GM19099 (cell line): ENCODE results near the gene GRID2.

Experiments
- POLR2A ChIP-seq: IDR thresholded peaks from 3 replicates; pipeline ENCODE4 v1.6.1; 2011; ENCODE audit warnings: low read depth; ENCODE audit not compliant: insufficient read length; ENCODE audit errors: extremely low read depth

The GRID2 gene

GRCh38 chr4:92387459-92388069 lies 83.8 kb downstream of the GRID2 start:
- no peak for TF ChIP-seq POLR2A

DNA sequence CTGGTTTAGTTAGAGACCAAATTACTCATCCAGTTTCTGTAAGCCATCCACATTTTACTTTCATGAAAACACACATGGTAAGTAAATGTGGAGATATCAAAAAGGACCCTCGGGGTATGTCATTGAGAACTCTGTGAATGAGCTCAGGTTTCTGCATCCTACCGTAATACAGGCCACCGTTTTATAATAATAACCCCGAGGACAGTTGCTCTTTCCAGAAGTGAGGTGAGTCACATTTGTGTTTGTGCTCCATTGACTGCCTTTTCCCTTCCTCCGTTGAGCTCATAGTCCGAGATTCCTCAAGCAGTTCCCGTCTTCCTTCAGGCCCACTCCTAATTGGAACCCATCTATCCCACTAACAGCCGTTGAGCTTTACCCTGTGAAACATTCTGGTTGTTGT lies 95.3 kb downstream of the GRID2 start:
- TF ChIP-seq POLR2A = no peak

DNA sequence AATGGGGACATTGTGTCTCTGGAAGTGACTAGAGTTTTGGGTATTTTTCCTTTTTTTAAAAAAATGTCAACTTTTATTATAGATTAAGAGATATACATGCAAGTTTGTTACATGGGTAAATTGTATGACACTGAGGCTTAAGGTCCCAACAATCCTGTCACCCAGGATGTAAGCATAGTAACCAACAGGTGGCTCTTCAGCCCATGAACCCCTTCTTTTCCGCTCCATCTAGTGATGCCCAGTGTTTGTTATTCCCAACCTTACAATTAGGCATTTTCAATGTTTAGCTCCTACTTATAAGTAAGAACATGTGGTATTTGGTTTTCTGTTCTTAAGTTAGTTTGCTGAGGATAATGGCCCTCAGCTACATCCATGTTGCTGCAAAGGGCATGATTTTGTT lies 102.7 kb downstream of the GRID2 start:
- TF ChIP-seq POLR2A = no peak

DNA sequence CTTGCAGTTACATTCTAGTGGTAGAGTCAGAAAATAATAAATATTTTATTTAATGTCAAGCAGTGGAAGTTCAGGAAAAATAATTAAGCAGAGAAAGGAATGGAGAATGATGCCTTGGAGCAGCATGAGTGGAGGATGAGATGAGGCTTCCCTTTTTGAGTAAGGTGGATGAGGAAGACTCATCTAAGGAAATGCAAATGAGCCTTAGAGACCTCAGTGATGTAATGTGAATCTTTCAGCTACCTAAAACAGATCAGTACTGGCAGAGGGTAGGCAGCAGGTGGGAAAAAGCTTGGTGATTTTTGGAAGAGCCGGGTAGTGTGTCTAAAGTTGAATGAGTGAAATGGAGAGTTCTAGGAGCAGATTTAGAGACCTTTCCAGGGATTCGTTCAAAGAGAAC lies 118.2 kb downstream of the GRID2 start:
- no peak for TF ChIP-seq POLR2A

DNA sequence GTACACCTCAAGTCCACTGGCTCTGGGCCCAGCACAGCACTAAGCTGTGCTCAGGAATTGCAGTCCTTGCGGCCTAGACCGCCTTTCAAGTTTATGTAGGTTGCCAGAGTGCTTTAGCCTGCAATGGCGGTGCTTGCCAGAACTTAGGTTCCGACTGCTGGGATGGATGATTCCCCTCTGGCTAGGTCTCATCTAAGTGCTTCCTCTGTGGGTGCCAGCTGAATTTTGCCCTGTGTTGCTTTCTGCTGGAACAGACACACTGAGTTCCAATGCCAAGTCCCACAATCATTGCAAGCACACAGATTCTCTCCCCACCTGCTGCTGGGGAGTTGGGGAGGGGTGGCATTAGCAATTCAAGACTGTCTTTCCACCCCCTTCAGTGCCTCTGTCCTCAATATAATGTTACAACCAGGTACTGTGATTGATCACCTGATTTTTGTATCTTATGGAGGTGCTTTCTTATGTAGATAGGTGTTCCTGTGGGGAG lies 129.5 kb downstream of the GRID2 start:
- no peak for TF ChIP-seq POLR2A

- no peak for TF ChIP-seq POLR2A
These were observed 141.4 kb downstream of the GRID2 start for GRCh38 chr4:92445127-92445526.

GRCh38 chr4:92447255-92447905 lies 143.6 kb downstream of the GRID2 start:
- no peak for TF ChIP-seq POLR2A

- no peak for TF ChIP-seq POLR2A
These were observed 146.9 kb downstream of the GRID2 start for GRCh38 chr4:92450694-92451093.

- no peak for TF ChIP-seq POLR2A
These were observed 148.0 kb downstream of the GRID2 start for GRCh38 chr4:92451782-92452181.

DNA sequence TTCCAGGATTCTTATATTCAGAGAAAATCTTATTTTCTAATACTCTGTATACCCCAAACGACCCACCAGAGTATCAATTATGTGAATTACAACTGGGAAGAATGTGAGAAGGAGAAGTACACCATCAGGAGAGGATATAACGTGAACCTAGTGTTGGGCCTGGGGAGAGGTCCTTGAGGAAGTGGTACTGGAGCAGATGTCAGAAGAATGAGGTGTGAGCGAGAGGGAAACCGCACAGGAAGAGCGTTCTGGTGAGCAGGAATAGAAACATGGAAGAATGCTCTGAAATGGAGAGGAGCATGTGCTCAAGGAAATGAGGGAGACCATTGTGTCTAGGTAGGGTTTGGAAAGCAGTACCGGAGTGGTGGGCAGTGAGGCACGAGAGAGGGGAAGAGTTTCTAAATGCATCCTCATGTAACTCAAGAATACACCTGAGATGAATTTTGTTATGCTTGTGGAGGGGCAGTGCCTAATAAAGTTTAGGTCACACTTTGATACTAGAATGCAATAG lies 151.6 kb downstream of the GRID2 start:
- TF ChIP-seq POLR2A = no peak

GRCh38 chr4:92455951-92456350 lies 152.2 kb downstream of the GRID2 start:
- no peak for TF ChIP-seq POLR2A

- TF ChIP-seq POLR2A = no peak
These were observed 158.0 kb downstream of the GRID2 start for GRCh38 chr4:92461732-92462131.

GRCh38 chr4:92477298-92477697 lies 173.5 kb downstream of the GRID2 start:
- no peak for TF ChIP-seq POLR2A

- TF ChIP-seq POLR2A = no peak
These were observed 179.6 kb downstream of the GRID2 start for GRCh38 chr4:92483341-92483740.

- no peak for TF ChIP-seq POLR2A
These were observed 184.7 kb downstream of the GRID2 start for GRCh38 chr4:92488496-92488895.

DNA sequence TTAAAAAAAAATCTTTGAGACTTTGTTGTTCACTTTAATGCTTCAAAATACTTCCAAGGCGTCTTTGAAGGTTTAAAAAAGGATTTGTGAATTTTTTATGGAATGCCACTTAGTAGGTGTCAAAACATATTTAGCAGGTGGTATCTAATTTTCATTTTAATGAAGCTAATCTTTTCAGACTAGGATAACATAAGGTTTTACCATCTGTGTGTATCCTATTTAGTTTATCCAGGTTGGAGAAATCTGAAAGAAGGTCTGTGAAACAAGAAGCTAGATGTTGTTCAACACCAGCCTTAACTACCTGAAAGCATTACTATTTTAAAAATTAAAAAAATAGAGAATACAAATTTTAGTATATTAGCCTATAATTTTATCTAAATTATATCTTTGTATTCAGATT lies 193.4 kb downstream of the GRID2 start:
- no peak for TF ChIP-seq POLR2A

- TF ChIP-seq POLR2A = no peak
These were observed 197.7 kb downstream of the GRID2 start for GRCh38 chr4:92501456-92501855.

DNA sequence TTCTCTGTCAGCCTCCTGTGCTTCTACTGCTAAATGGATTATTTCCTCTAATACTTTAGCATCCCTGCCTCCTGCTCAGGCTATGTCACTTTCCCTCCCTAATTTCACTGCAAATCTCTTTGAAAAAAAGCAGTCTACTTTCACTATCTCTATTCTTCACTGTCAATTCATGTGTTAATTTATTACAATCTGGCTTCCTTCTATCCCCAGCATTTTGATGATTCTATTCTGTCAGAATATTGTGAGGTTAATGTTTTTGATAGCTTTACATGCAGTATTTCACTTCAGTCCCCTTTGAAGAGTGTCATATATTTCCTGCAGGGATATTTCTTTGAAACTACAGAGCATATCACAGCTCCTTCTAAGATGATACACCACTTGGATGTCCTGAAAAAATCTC lies 203.2 kb downstream of the GRID2 start:
- no peak for TF ChIP-seq POLR2A
